HL-60 (cell line): ENCODE data around the gene ARAP2.

Experiments
- SPI1 ChIP-seq: IDR thresholded peaks from 2 replicates; pipeline ENCODE4 v1.6.1; 2012; ENCODE audit warnings: low read depth, mild to moderate bottlenecking, borderline replicate concordance
- TF ChIP-seq, protein P1 (sequence below): IDR thresholded peaks from one replicate; pipeline ENCODE4 v1.5.1; 2011; ENCODE audit warnings: low read length, control low read depth, inconsistent platforms; ENCODE audit not compliant: insufficient read depth
- TF ChIP-seq, protein P2 (sequence below): IDR thresholded peaks from 2 replicates; pipeline ENCODE4 v1.6.1; 2012; ENCODE audit warnings: low read depth; ENCODE audit not compliant: insufficient replicate concordance

GRCh38 chr4:36078319-36078718 is 166.0 kb downstream of the ARAP2 start:
- TF ChIP-seq, protein P1, sequence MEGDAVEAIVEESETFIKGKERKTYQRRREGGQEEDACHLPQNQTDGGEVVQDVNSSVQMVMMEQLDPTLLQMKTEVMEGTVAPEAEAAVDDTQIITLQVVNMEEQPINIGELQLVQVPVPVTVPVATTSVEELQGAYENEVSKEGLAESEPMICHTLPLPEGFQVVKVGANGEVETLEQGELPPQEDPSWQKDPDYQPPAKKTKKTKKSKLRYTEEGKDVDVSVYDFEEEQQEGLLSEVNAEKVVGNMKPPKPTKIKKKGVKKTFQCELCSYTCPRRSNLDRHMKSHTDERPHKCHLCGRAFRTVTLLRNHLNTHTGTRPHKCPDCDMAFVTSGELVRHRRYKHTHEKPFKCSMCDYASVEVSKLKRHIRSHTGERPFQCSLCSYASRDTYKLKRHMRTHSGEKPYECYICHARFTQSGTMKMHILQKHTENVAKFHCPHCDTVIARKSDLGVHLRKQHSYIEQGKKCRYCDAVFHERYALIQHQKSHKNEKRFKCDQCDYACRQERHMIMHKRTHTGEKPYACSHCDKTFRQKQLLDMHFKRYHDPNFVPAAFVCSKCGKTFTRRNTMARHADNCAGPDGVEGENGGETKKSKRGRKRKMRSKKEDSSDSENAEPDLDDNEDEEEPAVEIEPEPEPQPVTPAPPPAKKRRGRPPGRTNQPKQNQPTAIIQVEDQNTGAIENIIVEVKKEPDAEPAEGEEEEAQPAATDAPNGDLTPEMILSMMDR = no peak
- TF ChIP-seq SPI1 = no peak
- TF ChIP-seq, protein P2, sequence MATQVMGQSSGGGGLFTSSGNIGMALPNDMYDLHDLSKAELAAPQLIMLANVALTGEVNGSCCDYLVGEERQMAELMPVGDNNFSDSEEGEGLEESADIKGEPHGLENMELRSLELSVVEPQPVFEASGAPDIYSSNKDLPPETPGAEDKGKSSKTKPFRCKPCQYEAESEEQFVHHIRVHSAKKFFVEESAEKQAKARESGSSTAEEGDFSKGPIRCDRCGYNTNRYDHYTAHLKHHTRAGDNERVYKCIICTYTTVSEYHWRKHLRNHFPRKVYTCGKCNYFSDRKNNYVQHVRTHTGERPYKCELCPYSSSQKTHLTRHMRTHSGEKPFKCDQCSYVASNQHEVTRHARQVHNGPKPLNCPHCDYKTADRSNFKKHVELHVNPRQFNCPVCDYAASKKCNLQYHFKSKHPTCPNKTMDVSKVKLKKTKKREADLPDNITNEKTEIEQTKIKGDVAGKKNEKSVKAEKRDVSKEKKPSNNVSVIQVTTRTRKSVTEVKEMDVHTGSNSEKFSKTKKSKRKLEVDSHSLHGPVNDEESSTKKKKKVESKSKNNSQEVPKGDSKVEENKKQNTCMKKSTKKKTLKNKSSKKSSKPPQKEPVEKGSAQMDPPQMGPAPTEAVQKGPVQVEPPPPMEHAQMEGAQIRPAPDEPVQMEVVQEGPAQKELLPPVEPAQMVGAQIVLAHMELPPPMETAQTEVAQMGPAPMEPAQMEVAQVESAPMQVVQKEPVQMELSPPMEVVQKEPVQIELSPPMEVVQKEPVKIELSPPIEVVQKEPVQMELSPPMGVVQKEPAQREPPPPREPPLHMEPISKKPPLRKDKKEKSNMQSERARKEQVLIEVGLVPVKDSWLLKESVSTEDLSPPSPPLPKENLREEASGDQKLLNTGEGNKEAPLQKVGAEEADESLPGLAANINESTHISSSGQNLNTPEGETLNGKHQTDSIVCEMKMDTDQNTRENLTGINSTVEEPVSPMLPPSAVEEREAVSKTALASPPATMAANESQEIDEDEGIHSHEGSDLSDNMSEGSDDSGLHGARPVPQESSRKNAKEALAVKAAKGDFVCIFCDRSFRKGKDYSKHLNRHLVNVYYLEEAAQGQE = no peak
